ENCODE measurements around the gene OTOP2.
"Not testable (repeated sequence)": the region's sequence is repeated elsewhere in the genome, so short reads cannot be mapped to it uniquely, and the experiment has no call there.

The OTOP2 gene

GRCh38 chr17:74953134-74953687 is 29.1 kb downstream of the OTOP2 start:
- DNase-seq = no peak

GRCh38 chr17:74954115-74954514 is 30.0 kb downstream of the OTOP2 start:
- DNase-seq = no peak

GRCh38 chr17:74954665-74955421 is 30.8 kb downstream of the OTOP2 start:
- DNase-seq = no peak

- no peak for DNase-seq
Measured at GRCh38 chr17:74956093-74956492, 32.0 kb downstream of the OTOP2 start.

GRCh38 chr17:74957935-74958740 is 34.1 kb downstream of the OTOP2 start:
- peak in 9 of 14 donors; percentile 11 to 62 (median 20) for DNase-seq

- DNase-seq = no peak
Measured at GRCh38 chr17:74959826-74960515, 35.9 kb downstream of the OTOP2 start.

GRCh38 chr17:74960570-74961342 is 36.7 kb downstream of the OTOP2 start:
- no peak for DNase-seq

GRCh38 chr17:74961657-74962350 is 37.7 kb downstream of the OTOP2 start:
- peak; percentile 21 to 86 (median 74) for DNase-seq

- peak in 11 of 14 donors; percentile 21 to 83 (median 59) for DNase-seq
Measured at GRCh38 chr17:74962622-74963394, 38.7 kb downstream of the OTOP2 start.

- DNase-seq = peak in 1 of 14 donors; percentile 9
Measured at GRCh38 chr17:74963656-74964055, 39.6 kb downstream of the OTOP2 start.

- DNase-seq = no peak
Measured at GRCh38 chr17:74964246-74964761, 40.2 kb downstream of the OTOP2 start.

- DNase-seq = no peak
Measured at GRCh38 chr17:74964988-74965622, 41.0 kb downstream of the OTOP2 start.

- no peak for DNase-seq
Measured at GRCh38 chr17:74968361-74968780, 44.3 kb downstream of the OTOP2 start.

GRCh38 chr17:74969501-74969900 is 45.4 kb downstream of the OTOP2 start:
- DNase-seq = not testable (repeated sequence)

GRCh38 chr17:74970395-74970794 is 46.3 kb downstream of the OTOP2 start:
- DNase-seq = no peak

- DNase-seq = peak in 2 of 14 donors; percentile 45 to 51
Measured at GRCh38 chr17:74971069-74971841, 47.2 kb downstream of the OTOP2 start.

- peak in 2 of 14 donors; percentile 16 to 51 for DNase-seq
Measured at GRCh38 chr17:74971842-74972106, 47.7 kb downstream of the OTOP2 start.

GRCh38 chr17:74972107-74972972 is 48.3 kb downstream of the OTOP2 start, which contains the start of gene HID1:
TSS of gene HID1 (minus strand) at chr17:74972759. CDS start at chr17:74972656, 103 bp downstream.
- DNase-seq = peak in 12 of 14 donors; percentile 26 to 77 (median 56)
